Sciatic nerve (tissue), 2 donors: ENCODE data around the gene ZNF81. TPM values are rescaled to one million over a fixed set of nuclear protein-coding genes. Genes with fewer than 3 reads are reported as not detected.
"Not testable (repeated sequence)": the region's sequence is repeated elsewhere in the genome, so short reads cannot be mapped to it uniquely, and the experiment has no call there.

Source experiments
- ATAC-seq: fragments of 200-7000 bp; cut with Tn5 transposase; one replicate; pipeline ENCODE4 v1.9.1; 2020; ENCODE audit warnings: mild to moderate bottlenecking, moderate library complexity
- DNase-seq: peaks from one replicate; pipeline ENCODE4 v3.0.0-alpha.2; 2020; ENCODE audit warnings: low spot score
- intact Hi-C: fragments of 100-400 bp; cut with DNase I; formaldehyde crosslinking; loops from one replicate; pipeline ENCODE4 v1.14.2; 2022
- total RNA-seq: library from RNA; stranded (reverse); fragmentation: NEBNext Ultra II Directional; extraction: Animal tissue kit (Norgen Biotek cat#: 25700); gene quantifications from one replicate; pipeline ENCODE4 v1.2.1, GENCODE V29; 2021
- donor health status: DM: no; HTN: no; CAD: no.
- donor health status: DM: no; HTN: no; CAD: no.

The ZNF81 gene
- total RNA-seq, 1 donor from 2014 or later: 9.3 TPM

- ATAC-seq (no peak), DNase-seq (no peak)
- intact Hi-C loops: no loop called here
Measured at GRCh38 chrX:47902161-47902560, 65.5 kb downstream of the ZNF81 start.

GRCh38 chrX:47915886-47916493, 79.3 kb downstream of the ZNF81 start:
- DNase-seq (no peak), ATAC-seq (no peak)
- intact Hi-C loops: no loop called here

- no peak for ATAC-seq
- no peak for DNase-seq
- intact Hi-C loops: no loop called here
Measured at GRCh38 chrX:47918274-47918673, 81.6 kb downstream of the ZNF81 start.

- ATAC-seq (no peak), DNase-seq (no peak)
- intact Hi-C loops: no loop called here
Measured at GRCh38 chrX:47927212-47927611, 90.5 kb downstream of the ZNF81 start.

- intact Hi-C loops, ATAC-seq, DNase-seq: not testable (repeated sequence)
Measured at GRCh38 chrX:47931970-47932369, 95.3 kb downstream of the ZNF81 start.

GRCh38 chrX:47933946-47934345, 97.2 kb downstream of the ZNF81 start:
- ATAC-seq (no peak), DNase-seq (no peak)
- intact Hi-C loops: no loop called here

- no peak for ATAC-seq
- no peak for DNase-seq
- intact Hi-C loops: no loop called here
Measured at GRCh38 chrX:47936224-47936939, 99.7 kb downstream of the ZNF81 start.

GRCh38 chrX:47936940-47937317, 100.2 kb downstream of the ZNF81 start:
- DNase-seq (no peak), ATAC-seq (no peak)
- intact Hi-C loops: no loop called here

- DNase-seq: no peak
- ATAC-seq: no peak
- intact Hi-C loops: no loop called here
Measured at GRCh38 chrX:47940448-47940847, 103.7 kb downstream of the ZNF81 start.

GRCh38 chrX:47941423-47941822, 104.7 kb downstream of the ZNF81 start:
- DNase-seq: no peak
- intact Hi-C loops: no loop called here
- no peak for ATAC-seq

GRCh38 chrX:47955295-47955694, 118.6 kb downstream of the ZNF81 start:
- ATAC-seq, intact Hi-C loops, DNase-seq: not testable (repeated sequence)

- DNase-seq (no peak), ATAC-seq (no peak)
- intact Hi-C loops: no loop called here
Measured at GRCh38 chrX:47956016-47956415, 119.3 kb downstream of the ZNF81 start.

- ATAC-seq, intact Hi-C loops, DNase-seq: not testable (repeated sequence)
Measured at GRCh38 chrX:47958206-47958605, 121.5 kb downstream of the ZNF81 start.

GRCh38 chrX:47958761-47959342, 122.2 kb downstream of the ZNF81 start:
- DNase-seq (no peak), ATAC-seq (no peak)
- intact Hi-C loops: no loop called here

GRCh38 chrX:47960406-47960805, 123.7 kb downstream of the ZNF81 start:
- ATAC-seq (no peak), DNase-seq (no peak)
- intact Hi-C loops: no loop called here

- ATAC-seq, DNase-seq, intact Hi-C loops: not testable (repeated sequence)
Measured at GRCh38 chrX:47961830-47962229, 125.1 kb downstream of the ZNF81 start.

GRCh38 chrX:47965526-47965925, 128.8 kb downstream of the ZNF81 start:
- intact Hi-C loops, ATAC-seq, DNase-seq: not testable (repeated sequence)
